Measurements from ENCODE around the gene CTCFL.

GRCh38 chr20:57573894-57574293 is 49.0 kb upstream of the CTCFL start:
- TF ChIP-seq, protein P1, sequence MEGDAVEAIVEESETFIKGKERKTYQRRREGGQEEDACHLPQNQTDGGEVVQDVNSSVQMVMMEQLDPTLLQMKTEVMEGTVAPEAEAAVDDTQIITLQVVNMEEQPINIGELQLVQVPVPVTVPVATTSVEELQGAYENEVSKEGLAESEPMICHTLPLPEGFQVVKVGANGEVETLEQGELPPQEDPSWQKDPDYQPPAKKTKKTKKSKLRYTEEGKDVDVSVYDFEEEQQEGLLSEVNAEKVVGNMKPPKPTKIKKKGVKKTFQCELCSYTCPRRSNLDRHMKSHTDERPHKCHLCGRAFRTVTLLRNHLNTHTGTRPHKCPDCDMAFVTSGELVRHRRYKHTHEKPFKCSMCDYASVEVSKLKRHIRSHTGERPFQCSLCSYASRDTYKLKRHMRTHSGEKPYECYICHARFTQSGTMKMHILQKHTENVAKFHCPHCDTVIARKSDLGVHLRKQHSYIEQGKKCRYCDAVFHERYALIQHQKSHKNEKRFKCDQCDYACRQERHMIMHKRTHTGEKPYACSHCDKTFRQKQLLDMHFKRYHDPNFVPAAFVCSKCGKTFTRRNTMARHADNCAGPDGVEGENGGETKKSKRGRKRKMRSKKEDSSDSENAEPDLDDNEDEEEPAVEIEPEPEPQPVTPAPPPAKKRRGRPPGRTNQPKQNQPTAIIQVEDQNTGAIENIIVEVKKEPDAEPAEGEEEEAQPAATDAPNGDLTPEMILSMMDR (IDR thresholded peaks at IDR 0.05), result no peak
- TF ChIP-seq POLR2A (IDR thresholded peaks at IDR 0.05), result no peak
